Keratinocyte (primary cell): ENCODE results near the gene HBQ1.

Experiments used
- EZH2 ChIP-seq: IDR thresholded peaks from one replicate; pipeline ENCODE4 v1.6.1; 2012; ENCODE audit warnings: inconsistent platforms, mild to moderate bottlenecking, low read length, moderate library complexity
- TF ChIP-seq, protein P1 (sequence below), 3 experiments: IDR thresholded peaks in 1 of 3; conservative IDR thresholded peaks in 1 of 3; optimal IDR thresholded peaks in 1 of 3; 2 replicates in 2 of 3; 3 replicates in 1 of 3; pipeline versions ENCODE3 to v1.5.1; 2011; ENCODE audit warnings: low read length in 3 of 3, mild to moderate bottlenecking in 3 of 3, moderate library complexity in 2 of 3, control low read depth in 1 of 3, inconsistent platforms in 1 of 3; ENCODE audit not compliant: insufficient read depth in 2 of 3; ENCODE audit errors: extremely low read depth in 1 of 3

GRCh38 chr16:194516-194915, 14.3 kb downstream of the HBQ1 start:
- TF ChIP-seq, protein P1, sequence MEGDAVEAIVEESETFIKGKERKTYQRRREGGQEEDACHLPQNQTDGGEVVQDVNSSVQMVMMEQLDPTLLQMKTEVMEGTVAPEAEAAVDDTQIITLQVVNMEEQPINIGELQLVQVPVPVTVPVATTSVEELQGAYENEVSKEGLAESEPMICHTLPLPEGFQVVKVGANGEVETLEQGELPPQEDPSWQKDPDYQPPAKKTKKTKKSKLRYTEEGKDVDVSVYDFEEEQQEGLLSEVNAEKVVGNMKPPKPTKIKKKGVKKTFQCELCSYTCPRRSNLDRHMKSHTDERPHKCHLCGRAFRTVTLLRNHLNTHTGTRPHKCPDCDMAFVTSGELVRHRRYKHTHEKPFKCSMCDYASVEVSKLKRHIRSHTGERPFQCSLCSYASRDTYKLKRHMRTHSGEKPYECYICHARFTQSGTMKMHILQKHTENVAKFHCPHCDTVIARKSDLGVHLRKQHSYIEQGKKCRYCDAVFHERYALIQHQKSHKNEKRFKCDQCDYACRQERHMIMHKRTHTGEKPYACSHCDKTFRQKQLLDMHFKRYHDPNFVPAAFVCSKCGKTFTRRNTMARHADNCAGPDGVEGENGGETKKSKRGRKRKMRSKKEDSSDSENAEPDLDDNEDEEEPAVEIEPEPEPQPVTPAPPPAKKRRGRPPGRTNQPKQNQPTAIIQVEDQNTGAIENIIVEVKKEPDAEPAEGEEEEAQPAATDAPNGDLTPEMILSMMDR (optimal IDR thresholded peaks at IDR 0.05 in 1 of 3, IDR thresholded peaks at IDR 0.05 in 1 of 3, conservative IDR thresholded peaks at IDR 0.05 in 1 of 3; ENCODE audit: extremely low read depth in 1 of 3, insufficient read depth in 2 of 3, low read length in 3 of 3): no peak
- TF ChIP-seq EZH2: no peak
